Ovary (tissue), 9 donors: ENCODE data around the gene VIPR2. TPM values are rescaled to one million over a fixed set of nuclear protein-coding genes. Genes with fewer than 3 reads are reported as not detected.
"Not testable (repeated sequence)": the region's sequence is repeated elsewhere in the genome, so short reads cannot be mapped to it uniquely, and the experiment has no call there.

Experiments used
- DNase-seq, 5 donors: peaks; one replicate each; pipeline ENCODE4 v3.0.0-alpha.2; 2019 to 2020
- H3K27ac ChIP-seq, 2 donors: fragments of 200-600 bp; one replicate each; pipeline versions ENCODE4 v1.5.1 to v1.8.0; 2019 to 2022
- H3K27me3 ChIP-seq: fragments of 200-600 bp; one replicate; pipeline ENCODE4 v1.8.0; 2022
- H3K36me3 ChIP-seq: fragments of 200-600 bp; sonication (generic); one replicate; pipeline ENCODE4 v1.5.1; 2019
- H3K4me1 ChIP-seq: one replicate; pipeline ENCODE4 v1.8.1; 2013; ENCODE audit warnings: mild to moderate bottlenecking, moderate library complexity; ENCODE audit not compliant: insufficient read depth
- H3K4me3 ChIP-seq: fragments of 200-600 bp; sonication (generic); one replicate; pipeline ENCODE4 v1.5.1; 2017
- H3K9me3 ChIP-seq, 2 donors: fragments of 200-600 bp in 1 of 2; sonication (generic) in 1 of 2; one replicate each; pipeline versions ENCODE4 v1.5.1 to v1.8.1; 2013 to 2019; ENCODE audit warnings: mild to moderate bottlenecking in 1 of 2, moderate library complexity in 1 of 2
- CTCF ChIP-seq, 3 donors: fragments of 450-650 bp in 2 of 3; fragments of 200-600 bp in 1 of 3; IDR thresholded peaks; one replicate each; pipeline versions ENCODE4 v1.5.1 to v1.8.0; 2016 to 2022; ENCODE audit warnings: antibody characterized with exemption in 3 of 3, mild to moderate bottlenecking in 1 of 3
- EP300 ChIP-seq: sonication (generic); formaldehyde crosslinking; IDR thresholded peaks from one replicate; pipeline ENCODE4 v1.6.1; 2017; ENCODE audit warnings: antibody characterized with exemption
- POLR2A ChIP-seq: fragments of 450-650 bp; IDR thresholded peaks from one replicate; pipeline ENCODE4 v1.6.1; 2017; ENCODE audit warnings: antibody characterized with exemption, mild to moderate bottlenecking, moderate library complexity
- WGBS, 3 donors: extraction: QIAGEN DNeasy Blood & Tissue Kit in 1 of 3; methylation state at CpG; one replicate each; pipeline versions ENCODE4 v1.1.5 to v1.1.7; 2013 to 2017; 5-methylcytosine and 5-hydroxymethylcytosine counted together
- intact Hi-C, 4 donors: fragments of 100-400 bp; cut with DNase I; formaldehyde crosslinking; loops; one replicate each; pipeline versions ENCODE4 v1.11.0 to v1.15.1; 2022 to 2023
- polyA plus RNA-seq, 2 donors: library from polyadenylated mRNA; stranded (reverse); fragments of 200-250 nt in 1 of 2; fragments of 350-450 nt in 1 of 2; fragmentation: Illumina TruSeq in 1 of 2; extraction: RNeasy Lipid Tissue Mini Kit (QIAGEN cat#74804) in 1 of 2; gene quantifications; one replicate each; pipeline ENCODE4 v1.2.3, GENCODE V29; 2013 to 2014
- total RNA-seq, 7 donors: library from RNA; depleted of rRNA in 2 of 7; stranded (reverse); fragments of >200 nt in 2 of 7; fragmentation: NEBNext Ultra II Directional in 3 of 7; extraction: Animal tissue kit (Norgen Biotek cat#: 25700) in 3 of 7; gene quantifications; one replicate each; pipeline versions ENCODE4 v1.1.0 to v1.2.4, GENCODE V29; 2016 to 2023
- donor health status: DM: no; HTN: no; CAD: no; lungs with moderate emphysema.
- donor health status: DM: no; HTN: no; CAD: no.
- donor health status: Bipolar disorder and iron deficiency.
- donor health status: DM: yes; HTN: yes; CAD: no.
- donor health status: DM: no; HTN: no; CAD: no.
- donor health status: DM: yes; HTN: yes; CAD: no.

Gene VIPR2
- total and polyA plus RNA-seq, 9 donors: 3.6 to 18.0 (median 9.0) TPM

GRCh38 chr7:159167139-159167538, 22.5 kb upstream of the VIPR2 start:
- peak in 1 of 5 donors; percentile 7 for DNase-seq

GRCh38 chr7:159166530-159166929, 21.9 kb upstream of the VIPR2 start:
- intact Hi-C loops: no loop called here
- no peak for DNase-seq
- TF ChIP-seq POLR2A: no peak
- Histone ChIP-seq H3K36me3 (no peaks in the 10 kb centered on the region), H3K4me3 (no peak overlapping the region), H3K4me1 (no peaks in the 10 kb centered on the region), H3K9me3 (no peaks in the 10 kb centered on the region), H3K27ac (no peak overlapping the region), H3K27me3 (no peaks in the 10 kb centered on the region)
- 59 to 63% (median 60%) methylated on average over 3 of the region's 3 CpGs for WGBS, 3 donors

More at GRCh38 chr7:159167139-159167538, 22.5 kb upstream of the VIPR2 start:
- intact Hi-C loops: no loop called here
- no peak overlapping the region for H3K27ac ChIP-seq
- WGBS, 3 donors: 76 to 88% (median 80%) methylated on average over 15 of the region's 15 CpGs
- no peaks in the 10 kb centered on the region for H3K36me3 ChIP-seq
- H3K27me3 ChIP-seq: no peaks in the 10 kb centered on the region
- no peak for TF ChIP-seq CTCF (IDR thresholded peaks at IDR 0.05)
- TF ChIP-seq EP300: no peak
- no peak for TF ChIP-seq POLR2A
- no peak overlapping the region for H3K4me3 ChIP-seq
- no peaks in the 10 kb centered on the region for H3K4me1 ChIP-seq
- no peaks in the 10 kb centered on the region for H3K9me3 ChIP-seq

- DNase-seq: no peak
- intact Hi-C loops: no loop called here
- 71 to 83% (median 73%) methylated on average over 6 of the region's 6 CpGs for WGBS, 3 donors
- Histone ChIP-seq H3K27me3 (no peaks in the 10 kb centered on the region), H3K4me1 (no peaks in the 10 kb centered on the region), H3K27ac (no peak overlapping the region), H3K36me3 (no peaks in the 10 kb centered on the region), H3K9me3 (no peaks in the 10 kb centered on the region), H3K4me3 (no peak overlapping the region)
- TF ChIP-seq POLR2A (no peak), EP300 (no peak), CTCF (IDR thresholded peaks at IDR 0.05) (no peak)
Observed at GRCh38 chr7:159165352-159165751, 20.7 kb upstream of the VIPR2 start.

GRCh38 chr7:159163703-159164301, 19.1 kb upstream of the VIPR2 start:
- H3K27ac ChIP-seq, H3K36me3 ChIP-seq, H3K27me3 ChIP-seq, H3K9me3 ChIP-seq, intact Hi-C loops, DNase-seq, H3K4me3 ChIP-seq, H3K4me1 ChIP-seq: not testable (repeated sequence)
- 59 to 83% (median 76%) methylated on average over 3 to 9 of the region's 11 CpGs for WGBS, 3 donors

GRCh38 chr7:159162050-159162626, 17.5 kb upstream of the VIPR2 start:
- DNase-seq, intact Hi-C loops, H3K9me3 ChIP-seq, H3K4me1 ChIP-seq, H3K4me3 ChIP-seq, H3K27me3 ChIP-seq, H3K36me3 ChIP-seq: not testable (repeated sequence)
- 78 to 90% (median 83%) methylated on average over 21 of the region's 21 CpGs for WGBS, 3 donors
- H3K27ac ChIP-seq: peak overlapping the region in 1 of 2 donors; percentile 77

- Histone ChIP-seq H3K36me3 (no peaks in the 10 kb centered on the region), H3K4me3 (no peak overlapping the region), H3K27ac (no peak overlapping the region), H3K9me3 (no peaks in the 10 kb centered on the region), H3K4me1 (no peaks in the 10 kb centered on the region), H3K27me3 (no peaks in the 10 kb centered on the region)
- TF ChIP-seq CTCF (IDR thresholded peaks at IDR 0.05) (no peak), EP300 (no peak), POLR2A (no peak)
- no peak for DNase-seq
- intact Hi-C loops: no loop called here
- 91 to 97% (median 96%) methylated on average over 7 of the region's 7 CpGs for WGBS, 3 donors
Observed at GRCh38 chr7:159160450-159160849, 15.8 kb upstream of the VIPR2 start.
